Suprapubic skin (tissue), 4 donors: ENCODE measurements around the gene ITGA1.

Experiments
- CTCF ChIP-seq, 2 donors: fragments of 200-600 bp in 1 of 2; fragments of 450-650 bp in 1 of 2; sonication (generic) in 1 of 2; IDR thresholded peaks; one replicate each; pipeline ENCODE4 v1.5.1; 2016 to 2019; ENCODE audit warnings: antibody characterized with exemption in 2 of 2, mild to moderate bottlenecking in 1 of 2, moderate library complexity in 1 of 2
- EP300 ChIP-seq: sonication (generic); formaldehyde crosslinking; IDR thresholded peaks from one replicate; pipeline ENCODE4 v1.6.1; 2017; ENCODE audit warnings: antibody characterized with exemption
- POLR2A ChIP-seq, 2 donors: fragments of 450-650 bp; IDR thresholded peaks; one replicate each; pipeline ENCODE4 v1.6.1; 2017; ENCODE audit warnings: antibody characterized with exemption in 2 of 2, mild to moderate bottlenecking in 2 of 2, moderate library complexity in 2 of 2
- POLR2AphosphoS5 ChIP-seq, 3 donors: sonication (generic); formaldehyde crosslinking; IDR thresholded peaks; one replicate each; pipeline ENCODE4 v1.6.1; 2017; ENCODE audit warnings: antibody characterized with exemption in 3 of 3

- no peak for TF ChIP-seq CTCF (IDR thresholded peaks at IDR 0.05)
- TF ChIP-seq EP300: no peak
- no peak for TF ChIP-seq POLR2A (IDR thresholded peaks at IDR 0.05)
- no peak for TF ChIP-seq POLR2AphosphoS5 (IDR thresholded peaks at IDR 0.05)
Measured at GRCh38 chr5:52867809-52868208, 80.1 kb downstream of the ITGA1 start.
